Coronary artery (tissue), 2 donors: ENCODE results near the gene N4BP2L2.

Experiments
- DNase-seq: peaks from one replicate; pipeline ENCODE4 v3.0.0-alpha.2; 2017; ENCODE audit warnings: low spot score
- H3K27ac ChIP-seq, 2 donors: fragments of 200-600 bp; sonication (generic); one replicate each; pipeline ENCODE4 v1.5.1; 2016 to 2019
- H3K4me3 ChIP-seq: fragments of 200-600 bp; sonication (generic); 2 replicates; pipeline ENCODE4 v1.5.1; 2016; ENCODE audit warnings: mild to moderate bottlenecking, moderate library complexity
- TF ChIP-seq, protein P1 (sequence below): fragments of 200-600 bp; sonication (generic); IDR thresholded peaks from one replicate; pipeline ENCODE4 v1.5.1; 2019; ENCODE audit warnings: antibody characterized with exemption

The N4BP2L2 gene

DNA sequence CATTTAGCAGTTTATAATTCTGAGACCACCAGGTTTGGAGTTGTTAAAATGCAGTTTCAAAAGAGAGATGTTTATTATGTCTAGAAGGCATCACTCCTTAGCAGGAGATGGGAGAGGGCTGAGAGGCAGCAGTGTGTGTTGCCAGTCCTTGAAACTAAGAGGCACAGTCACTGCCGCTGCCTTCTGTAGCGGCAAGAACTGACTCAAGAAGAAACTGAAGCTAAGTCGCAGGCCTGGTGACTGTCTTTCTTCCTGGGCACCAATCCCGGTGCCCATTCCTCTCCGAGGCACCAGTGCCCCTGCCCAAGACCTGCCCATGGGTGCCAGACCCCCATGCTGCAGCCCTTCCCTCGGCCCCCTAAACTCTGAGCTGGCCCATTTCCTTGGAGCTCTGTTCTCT is 130.7 kb downstream of the N4BP2L2 start:
- Histone ChIP-seq H3K4me3 (no peak overlapping the region), H3K27ac (no peak overlapping the region)
- TF ChIP-seq, protein P1, sequence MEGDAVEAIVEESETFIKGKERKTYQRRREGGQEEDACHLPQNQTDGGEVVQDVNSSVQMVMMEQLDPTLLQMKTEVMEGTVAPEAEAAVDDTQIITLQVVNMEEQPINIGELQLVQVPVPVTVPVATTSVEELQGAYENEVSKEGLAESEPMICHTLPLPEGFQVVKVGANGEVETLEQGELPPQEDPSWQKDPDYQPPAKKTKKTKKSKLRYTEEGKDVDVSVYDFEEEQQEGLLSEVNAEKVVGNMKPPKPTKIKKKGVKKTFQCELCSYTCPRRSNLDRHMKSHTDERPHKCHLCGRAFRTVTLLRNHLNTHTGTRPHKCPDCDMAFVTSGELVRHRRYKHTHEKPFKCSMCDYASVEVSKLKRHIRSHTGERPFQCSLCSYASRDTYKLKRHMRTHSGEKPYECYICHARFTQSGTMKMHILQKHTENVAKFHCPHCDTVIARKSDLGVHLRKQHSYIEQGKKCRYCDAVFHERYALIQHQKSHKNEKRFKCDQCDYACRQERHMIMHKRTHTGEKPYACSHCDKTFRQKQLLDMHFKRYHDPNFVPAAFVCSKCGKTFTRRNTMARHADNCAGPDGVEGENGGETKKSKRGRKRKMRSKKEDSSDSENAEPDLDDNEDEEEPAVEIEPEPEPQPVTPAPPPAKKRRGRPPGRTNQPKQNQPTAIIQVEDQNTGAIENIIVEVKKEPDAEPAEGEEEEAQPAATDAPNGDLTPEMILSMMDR = no peak
- DNase-seq = no peak

DNA sequence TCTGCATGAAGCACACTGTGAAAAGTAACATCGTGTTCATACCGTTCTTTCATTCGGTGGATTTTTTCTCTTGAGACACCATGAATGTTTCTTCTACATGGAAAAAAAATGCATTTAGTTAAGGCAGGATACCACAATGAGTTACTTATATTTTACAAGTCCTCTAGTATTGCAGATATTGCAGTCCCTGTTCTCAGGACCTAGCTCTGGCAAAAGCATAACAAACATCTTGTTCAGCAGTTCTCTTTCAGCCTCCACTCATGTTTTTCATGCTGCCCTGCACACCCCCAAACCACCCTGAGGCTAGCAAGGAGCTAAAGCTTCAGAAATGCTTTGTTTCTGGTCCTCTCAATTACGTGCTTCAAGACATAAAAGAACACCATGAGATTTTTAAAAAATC is 135.5 kb downstream of the N4BP2L2 start:
- no peak overlapping the region for H3K27ac ChIP-seq
- DNase-seq = no peak
- TF ChIP-seq, protein P1 = no peak

DNA sequence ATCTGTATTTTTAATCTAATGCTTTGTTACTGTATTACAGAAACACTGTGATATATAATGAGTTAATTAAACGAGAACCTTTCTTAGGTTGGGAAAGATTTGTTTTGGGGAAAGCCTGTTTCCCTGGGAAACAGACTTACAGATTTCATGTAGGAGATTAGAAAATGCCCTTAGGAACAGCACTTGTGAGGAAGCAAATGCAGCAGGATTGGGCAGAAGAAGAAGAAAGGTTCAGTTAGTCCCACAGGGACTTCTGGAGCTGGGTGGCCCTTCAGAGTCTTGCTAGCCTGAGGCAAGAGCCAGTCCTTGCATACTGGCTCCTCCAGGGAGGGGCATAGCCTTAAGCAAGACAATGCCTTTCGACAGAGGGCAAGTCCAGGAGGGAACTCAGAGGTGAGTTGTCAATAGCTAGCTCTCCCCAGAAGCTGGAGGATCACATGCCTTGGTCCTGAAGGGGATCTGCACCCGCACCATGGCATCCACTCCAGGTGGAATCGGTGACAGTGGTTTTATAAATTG is 147.4 kb downstream of the N4BP2L2 start:
- TF ChIP-seq, protein P1 = no peak
- no peak for DNase-seq
- H3K4me3 ChIP-seq = no peak overlapping the region
- H3K27ac ChIP-seq = no peak overlapping the region

More for the DNA sequence above, 135.5 kb downstream of the N4BP2L2 start:
- H3K4me3 ChIP-seq = no peak overlapping the region

GRCh38 chr13:32390484-32390883 is 148.1 kb downstream of the N4BP2L2 start:
- DNase-seq = no peak
- H3K4me3 ChIP-seq = no peak overlapping the region
- TF ChIP-seq, protein P1 = no peak
- H3K27ac ChIP-seq = no peak overlapping the region

DNA sequence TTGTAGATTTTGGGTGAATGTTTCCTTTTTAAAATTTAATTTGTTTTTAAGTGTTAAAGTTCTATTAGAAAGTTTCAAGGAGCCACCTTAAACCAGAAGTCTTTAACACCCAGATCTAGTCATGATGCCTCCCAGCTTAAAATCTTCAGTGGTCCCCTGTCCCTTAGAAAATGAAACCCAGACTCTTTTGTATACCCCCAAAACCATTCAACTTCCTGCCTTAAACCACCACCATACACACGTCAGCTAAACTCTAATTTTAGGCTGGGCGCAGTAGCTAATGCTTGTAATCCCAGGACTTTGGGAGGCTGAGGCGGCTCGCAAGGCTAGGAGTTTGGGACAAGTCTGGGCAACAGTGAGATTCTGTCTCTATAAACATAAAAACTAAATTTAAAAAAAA is 148.5 kb downstream of the N4BP2L2 start:
- DNase-seq = no peak
- Histone ChIP-seq H3K4me3 (no peak overlapping the region), H3K27ac (no peak overlapping the region)
- TF ChIP-seq, protein P1 = no peak

GRCh38 chr13:32385410-32385809 is 153.2 kb downstream of the N4BP2L2 start:
- no peak overlapping the region for H3K4me3 ChIP-seq
- no peak overlapping the region for H3K27ac ChIP-seq
- TF ChIP-seq, protein P1 = no peak
- DNase-seq = no peak

DNA sequence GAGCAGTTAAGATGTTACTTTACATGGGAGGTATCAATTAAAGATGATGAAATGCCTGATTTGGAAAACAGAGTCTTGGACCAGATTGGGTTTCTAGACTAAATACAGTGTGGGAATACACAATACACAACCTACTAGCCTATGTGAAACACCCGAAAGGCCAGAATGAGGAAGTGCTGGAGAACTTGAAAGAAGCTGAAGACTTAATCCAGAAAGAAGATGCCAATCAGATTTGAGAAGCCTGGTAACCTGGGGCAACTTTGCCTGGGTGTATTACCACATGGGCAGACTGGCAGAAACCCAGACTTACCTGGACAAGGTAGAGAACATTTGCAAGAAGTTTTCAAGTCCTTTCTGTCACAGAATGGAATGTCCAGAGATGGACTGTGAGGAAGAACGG is 153.9 kb downstream of the N4BP2L2 start:
- H3K4me3 ChIP-seq = no peak overlapping the region
- TF ChIP-seq, protein P1 = no peak
- DNase-seq = no peak

More for the DNA sequence above, 153.9 kb downstream of the N4BP2L2 start:
- no peak overlapping the region for H3K27ac ChIP-seq
